ENCODE results near the gene PRC1.
"Not testable (repeated sequence)": the region's sequence is repeated elsewhere in the genome, so short reads cannot be mapped to it uniquely, and the experiment has no call there.

Gene PRC1

DNA sequence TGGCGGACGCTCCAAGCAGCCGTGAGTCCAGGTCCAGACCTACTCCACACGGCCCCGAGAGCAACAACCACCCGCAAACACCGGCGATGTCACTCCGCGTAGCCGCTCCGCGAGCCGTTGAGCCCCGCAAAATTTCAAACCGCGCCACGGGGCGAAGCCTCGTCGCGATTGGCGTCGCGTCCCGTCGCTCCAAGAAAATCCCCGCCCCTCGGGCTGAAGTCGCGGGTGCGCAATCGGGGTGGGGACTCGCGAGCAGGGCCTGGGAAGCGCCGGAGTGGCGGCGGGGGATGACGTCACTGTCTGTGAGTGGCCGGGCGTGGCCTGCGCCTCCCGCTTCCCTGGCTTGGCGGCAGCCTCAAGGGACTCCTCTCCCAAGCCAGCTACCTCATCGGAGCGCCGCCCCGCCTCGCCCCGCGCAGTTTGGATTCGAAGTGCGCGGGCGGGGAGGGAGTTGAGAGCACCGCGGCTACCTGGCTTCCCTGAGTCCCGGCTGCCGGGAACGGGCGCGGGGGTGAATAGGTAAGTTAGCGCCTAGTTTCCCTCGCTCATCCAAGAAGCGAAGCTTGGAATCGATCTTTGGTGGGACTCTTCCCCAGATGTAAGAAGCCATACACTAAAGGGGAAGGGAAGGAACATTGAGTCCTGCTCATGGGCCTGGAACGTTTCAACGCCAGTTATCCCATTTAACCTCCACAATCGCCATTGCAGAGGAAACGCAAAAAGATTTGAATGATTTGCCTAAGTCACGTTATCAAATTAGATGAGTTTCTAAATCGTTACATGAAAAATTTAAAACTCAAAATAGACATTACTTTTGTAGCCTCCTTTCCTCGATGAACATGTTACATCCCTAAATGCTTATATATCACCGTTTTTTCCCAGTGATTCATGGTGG lies at the start of gene PRC1:
Gene PRC1 (minus strand): TSS at position 119 of the 895 bp plus-strand sequence. CDS start 118 bp downstream, at position 1.
- DNase-seq: peak; percentile 99

- DNase-seq: no peak
Measured at GRCh38 chr15:91043202-91043874, 49.0 kb upstream of the PRC1 start.

DNA sequence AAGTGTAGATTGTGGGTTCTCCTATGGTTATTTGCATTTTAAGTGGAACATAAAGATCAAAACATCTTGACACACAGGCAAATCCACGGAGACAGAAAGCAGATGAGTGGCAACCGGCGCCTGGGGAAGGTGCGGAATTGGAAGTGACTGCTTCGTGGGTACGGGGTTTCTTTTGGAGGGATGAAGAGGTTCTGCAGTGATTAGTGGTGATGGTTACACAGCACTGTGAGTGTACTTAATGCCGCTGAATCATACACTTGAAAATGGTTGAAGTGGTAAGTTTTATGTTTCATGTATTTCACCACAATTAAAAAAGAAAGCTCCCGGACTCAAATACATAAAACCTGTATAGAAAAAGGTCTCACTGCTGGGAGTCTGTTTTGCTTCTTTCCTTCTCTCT lies 46.5 kb upstream of the PRC1 start:
- no peak for DNase-seq

GRCh38 chr15:91039996-91040395 lies 45.7 kb upstream of the PRC1 start:
- no peak for DNase-seq

- peak; percentile 75 for DNase-seq
Measured at GRCh38 chr15:91032919-91033803, 38.8 kb upstream of the PRC1 start.

DNA sequence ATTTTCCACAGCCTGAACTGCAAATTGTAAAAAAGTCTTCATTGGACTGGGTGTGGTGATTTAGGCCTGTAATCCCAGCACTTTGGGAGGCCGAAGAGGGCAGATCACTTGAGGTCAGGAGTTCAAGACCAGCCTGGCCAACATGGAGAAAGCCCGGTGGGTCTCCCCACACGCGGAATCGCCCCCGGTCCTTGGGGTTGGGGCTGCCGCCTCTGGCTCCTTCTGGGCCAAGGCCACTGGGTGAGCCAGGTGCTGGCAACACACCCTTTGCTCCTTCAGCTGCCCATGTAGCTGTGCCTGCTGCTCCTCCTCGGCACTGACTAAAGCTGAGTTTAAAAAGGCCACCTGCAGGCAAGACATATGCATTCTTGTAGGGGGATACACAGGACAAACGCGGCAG lies 37.5 kb upstream of the PRC1 start:
- no peak for DNase-seq

- DNase-seq: no peak
Measured at GRCh38 chr15:91027677-91028076, 33.3 kb upstream of the PRC1 start.

DNA sequence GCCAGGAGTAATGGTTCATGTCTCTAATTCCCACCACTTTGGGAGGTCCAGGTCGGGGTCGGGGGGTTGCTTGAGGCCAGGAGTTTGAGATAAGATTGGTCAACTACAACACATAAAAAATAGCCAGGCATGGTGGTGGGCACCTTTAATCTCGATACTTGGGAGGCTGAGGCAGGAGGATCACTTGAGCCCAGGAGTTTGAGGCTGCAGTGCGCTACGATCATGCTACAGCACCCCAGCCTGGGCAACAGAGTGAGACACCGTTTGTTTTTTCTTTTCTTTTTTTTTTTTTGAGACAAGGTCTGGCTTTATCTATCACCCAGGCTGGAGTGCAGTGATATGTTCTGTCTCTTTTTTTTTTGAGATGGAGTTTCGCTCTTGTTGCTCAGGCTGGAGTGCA lies 29.4 kb upstream of the PRC1 start:
- no peak for DNase-seq

DNA sequence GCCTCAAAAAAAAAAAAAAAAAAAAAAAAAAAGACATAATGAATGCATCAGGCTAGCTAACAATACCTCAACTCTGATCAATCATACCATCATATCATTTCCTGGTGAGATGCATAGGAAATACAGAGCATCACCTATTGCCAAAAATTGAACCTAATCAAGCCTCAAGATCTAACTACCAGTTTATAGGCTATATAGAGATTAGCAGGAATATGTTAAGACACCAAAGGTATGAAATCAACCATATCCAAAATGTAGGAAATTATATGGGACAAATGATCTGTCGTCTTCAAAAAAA lies 28.4 kb upstream of the PRC1 start:
- no peak for DNase-seq

DNA sequence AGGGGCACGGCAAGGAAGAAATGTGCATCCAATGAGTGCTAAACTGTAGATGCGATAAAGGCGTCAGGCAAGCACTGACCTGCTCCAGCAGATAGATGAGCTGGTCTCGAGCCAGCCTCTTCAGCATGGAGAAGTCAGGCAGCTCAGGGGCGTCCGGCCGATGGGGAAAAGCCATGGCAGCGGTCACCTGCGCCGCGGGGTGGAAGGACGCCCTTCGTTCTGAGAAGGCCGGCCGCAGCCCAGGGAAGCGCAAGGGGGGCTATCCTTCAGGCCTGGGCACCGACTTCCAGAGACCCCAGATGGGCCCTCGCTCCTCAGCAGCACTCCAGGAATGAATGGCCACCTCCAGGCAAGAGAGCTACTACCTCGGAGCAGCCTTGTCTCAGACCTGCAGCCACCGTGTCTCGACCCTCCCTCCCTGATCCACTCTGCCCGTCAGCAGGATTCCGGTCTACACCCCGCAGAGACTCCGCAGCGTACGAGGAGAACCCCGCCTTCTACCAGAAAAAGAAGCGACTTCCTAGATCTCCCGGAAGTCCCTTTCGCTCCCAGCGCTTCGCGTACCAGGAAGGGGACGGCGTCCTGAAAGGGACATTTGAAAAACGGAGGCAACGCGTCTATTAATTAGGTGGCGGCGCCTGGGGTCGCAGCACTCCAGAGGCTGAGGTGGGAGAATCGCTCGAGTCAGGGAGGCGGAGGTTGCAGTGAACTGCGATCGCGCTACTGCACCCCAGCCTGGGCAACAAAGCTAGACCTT lies 27.9 kb upstream of the PRC1 start, which contains the start of gene VPS33B:
Gene VPS33B (minus strand): TSS at position 520 of the 757 bp plus-strand sequence. CDS start 345 bp downstream, at position 175.
- peak; percentile 85 for DNase-seq

DNA sequence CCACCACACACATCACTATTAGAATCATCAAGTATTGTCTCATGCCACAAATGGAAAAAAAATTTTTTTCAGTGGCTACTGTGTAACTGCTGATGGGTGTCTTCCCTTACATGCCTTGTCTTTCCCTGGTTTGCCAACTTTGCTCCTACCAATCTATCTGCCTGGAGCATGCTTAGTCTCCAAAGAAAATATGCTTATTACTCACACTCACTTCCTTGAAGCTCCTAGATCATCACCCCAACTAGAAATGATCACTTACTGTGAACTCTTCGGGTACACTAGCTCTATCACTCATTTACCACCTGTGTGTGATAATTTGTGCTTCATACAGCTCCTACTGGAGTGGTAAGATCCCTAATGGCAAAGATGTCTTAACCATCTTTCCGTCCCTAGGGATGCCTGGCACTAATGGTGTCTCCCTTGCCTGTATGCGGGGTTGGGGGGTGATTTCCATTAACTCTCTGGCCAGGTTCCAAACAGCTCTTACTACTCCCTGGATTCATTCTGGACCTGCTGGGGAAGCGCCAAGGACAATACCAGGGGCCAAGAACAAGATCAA lies 27.3 kb upstream of the PRC1 start:
- DNase-seq: no peak

DNA sequence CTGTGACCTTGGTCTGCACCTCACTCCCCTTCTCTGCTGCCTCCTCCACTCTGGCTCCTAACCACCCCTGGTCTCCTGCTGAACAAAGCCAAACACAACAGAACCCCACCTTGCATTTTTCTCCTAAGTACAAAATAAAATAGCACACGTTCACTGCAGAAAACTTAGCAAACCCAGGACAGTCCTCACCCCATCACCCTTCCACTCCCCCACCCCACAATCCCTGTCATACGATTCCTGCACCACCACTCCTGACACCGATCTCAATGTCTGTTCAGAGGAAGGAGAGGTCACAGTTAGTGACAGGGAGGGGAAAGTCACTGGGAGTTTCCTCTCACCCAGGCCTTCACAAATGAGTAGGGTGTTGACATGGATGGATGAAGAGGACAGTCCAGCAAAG lies 23.8 kb upstream of the PRC1 start:
- no peak for DNase-seq

GRCh38 chr15:91017716-91018115 lies 23.4 kb upstream of the PRC1 start:
- no peak for DNase-seq

DNA sequence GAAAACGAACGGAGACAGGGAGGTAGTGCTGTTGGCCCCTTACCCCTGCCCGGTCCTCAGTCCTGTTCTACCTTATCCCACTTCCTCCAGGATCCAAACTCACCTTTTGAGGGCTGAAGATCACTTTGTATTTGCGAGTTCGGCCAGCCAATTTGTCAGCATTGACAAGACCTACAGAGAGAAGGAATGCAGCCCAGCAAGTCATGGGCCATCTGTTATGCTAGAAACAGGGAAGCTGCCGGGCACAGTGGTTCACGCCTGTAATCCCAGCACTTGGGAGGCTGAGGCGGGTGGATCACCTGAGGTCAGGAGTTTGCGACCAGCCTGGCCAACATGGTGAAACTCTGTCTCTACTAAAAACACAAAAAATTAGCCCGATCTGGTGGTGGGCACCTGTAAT lies 19.4 kb upstream of the PRC1 start:
- not testable (repeated sequence) for DNase-seq

DNA sequence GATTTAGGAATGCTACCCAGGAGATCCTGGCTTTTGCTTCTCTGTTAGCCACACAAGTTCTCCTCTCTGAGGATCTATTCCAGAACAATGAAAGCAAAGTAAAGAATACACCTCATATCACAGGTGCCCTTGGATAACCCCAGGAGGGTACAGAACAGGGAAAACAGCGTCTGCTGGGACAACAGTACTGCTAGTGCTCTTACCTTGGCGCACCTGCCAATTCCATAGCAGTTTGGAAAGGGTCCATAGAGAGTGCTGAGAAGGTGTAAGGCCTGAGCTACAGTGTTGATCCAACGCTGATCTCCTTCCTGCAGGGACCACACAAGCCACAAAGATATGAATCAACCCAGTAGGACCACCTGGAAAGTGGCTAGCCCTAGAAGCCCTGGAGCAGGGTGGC lies 12.9 kb upstream of the PRC1 start:
- no peak for DNase-seq

DNA sequence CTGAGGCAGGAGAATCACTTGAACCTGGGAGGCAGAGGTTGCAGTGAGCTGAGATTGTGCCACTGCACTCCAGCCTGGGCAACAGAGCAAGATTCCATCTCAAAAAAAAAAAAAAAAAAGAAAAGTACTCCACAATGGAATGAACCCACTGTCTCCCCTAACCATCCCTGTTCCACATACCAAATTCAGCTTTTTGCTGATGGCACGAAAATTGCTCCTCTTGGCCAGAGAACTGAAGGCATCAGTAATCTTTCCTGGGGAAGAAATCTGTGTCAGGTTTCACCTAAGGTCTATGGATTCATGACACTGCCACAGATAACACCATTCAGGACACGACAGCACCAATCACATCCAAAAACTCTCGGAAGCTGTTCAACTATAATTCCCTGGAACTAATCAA lies 6.9 kb upstream of the PRC1 start:
- DNase-seq: no peak

DNA sequence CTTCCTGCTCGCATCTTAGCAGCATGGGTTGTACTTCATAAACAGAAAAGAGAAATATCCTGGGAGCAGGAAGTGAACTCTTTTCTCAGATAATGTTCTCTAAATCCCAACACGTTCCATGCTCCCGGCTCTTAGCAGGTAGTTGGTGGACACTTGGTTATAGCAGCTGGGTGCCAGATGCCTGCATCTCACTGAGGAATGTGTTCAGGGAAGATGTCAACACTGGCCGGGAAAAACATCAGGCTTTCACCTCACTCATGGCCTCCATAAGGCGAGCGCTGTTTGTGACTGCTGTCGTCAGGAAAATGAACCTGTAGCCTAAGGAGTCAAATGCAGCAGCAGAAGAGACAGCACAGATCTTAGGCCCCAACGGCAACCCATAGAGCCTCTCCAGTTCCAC lies 4.4 kb upstream of the PRC1 start:
- no peak for DNase-seq

DNA sequence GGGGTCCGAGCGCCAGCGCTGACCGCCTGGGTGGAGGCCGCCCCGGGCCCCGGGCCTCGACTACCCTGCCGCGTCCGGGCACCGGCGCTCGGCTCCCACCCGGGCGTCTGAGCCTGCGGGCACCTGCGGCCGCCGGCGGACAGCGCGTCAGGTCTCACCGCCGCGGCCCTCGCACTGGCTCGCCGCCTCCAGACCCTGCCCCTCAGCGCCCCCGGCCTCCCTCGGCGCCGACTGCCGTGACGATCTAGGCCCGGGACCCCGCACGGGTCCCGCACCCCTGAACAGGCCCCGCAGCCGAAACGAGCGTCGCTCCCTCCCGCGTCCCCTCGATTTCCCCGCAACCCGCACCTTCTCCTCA lies 297 bp downstream of the PRC1 start:
- DNase-seq: peak; percentile 27

- DNase-seq: no peak
Measured at GRCh38 chr15:90991587-90992285, 2.6 kb downstream of the PRC1 start.

DNA sequence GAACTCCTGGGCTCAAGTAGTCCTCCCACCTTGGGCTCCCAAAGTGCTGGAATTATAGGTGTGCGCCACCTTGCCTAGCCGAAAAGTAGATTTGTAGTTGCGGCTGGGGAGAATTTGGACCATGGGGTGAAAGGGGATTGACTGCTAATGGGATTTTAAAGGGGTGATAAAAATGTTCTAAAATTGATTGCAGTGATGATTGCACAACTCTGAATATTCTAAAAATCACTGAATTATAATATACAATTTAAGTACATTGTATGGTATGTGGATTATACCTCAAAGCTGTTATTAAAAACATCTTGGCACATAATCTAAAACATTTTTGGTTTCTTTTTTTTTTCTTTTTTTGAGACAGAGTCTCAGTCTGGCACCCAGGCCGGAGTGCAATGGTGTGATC lies 3.9 kb downstream of the PRC1 start:
- no peak for DNase-seq

DNA sequence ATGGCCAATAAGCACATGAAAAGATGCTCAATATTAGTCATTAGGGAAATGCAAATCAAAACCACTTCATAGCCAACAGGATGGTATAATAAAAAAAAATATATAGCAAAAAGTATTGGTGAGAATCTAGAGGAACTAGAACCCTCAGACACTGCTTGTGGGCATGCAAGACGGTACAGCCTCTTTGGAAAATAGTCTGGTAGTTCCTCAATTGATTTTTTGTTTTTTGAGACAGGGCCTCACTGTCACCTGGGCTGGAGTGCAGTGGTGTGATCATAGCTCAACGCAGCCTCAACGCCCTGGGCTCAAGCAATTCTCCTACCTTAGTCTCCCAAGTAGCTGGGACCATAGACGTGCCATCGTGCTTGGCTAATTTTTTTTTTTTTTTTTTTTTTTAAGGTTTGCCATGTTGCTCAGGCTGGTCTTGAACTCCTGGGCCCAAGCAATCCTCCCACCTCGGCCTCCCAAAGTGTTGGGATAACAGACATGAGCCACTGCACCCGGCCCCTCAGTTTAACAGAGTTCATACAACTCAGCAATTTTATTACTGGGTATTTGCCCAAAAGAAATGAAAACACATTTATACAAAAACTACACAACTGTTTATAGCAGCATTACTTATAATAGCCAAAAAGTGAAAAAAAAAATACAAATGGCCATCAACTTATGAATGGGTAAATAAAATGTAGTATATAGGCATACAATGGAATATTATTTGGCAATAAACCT lies 5.1 kb downstream of the PRC1 start:
- DNase-seq: no peak
